ENCODE data around the gene SORCS2.

The SORCS2 gene

DNA sequence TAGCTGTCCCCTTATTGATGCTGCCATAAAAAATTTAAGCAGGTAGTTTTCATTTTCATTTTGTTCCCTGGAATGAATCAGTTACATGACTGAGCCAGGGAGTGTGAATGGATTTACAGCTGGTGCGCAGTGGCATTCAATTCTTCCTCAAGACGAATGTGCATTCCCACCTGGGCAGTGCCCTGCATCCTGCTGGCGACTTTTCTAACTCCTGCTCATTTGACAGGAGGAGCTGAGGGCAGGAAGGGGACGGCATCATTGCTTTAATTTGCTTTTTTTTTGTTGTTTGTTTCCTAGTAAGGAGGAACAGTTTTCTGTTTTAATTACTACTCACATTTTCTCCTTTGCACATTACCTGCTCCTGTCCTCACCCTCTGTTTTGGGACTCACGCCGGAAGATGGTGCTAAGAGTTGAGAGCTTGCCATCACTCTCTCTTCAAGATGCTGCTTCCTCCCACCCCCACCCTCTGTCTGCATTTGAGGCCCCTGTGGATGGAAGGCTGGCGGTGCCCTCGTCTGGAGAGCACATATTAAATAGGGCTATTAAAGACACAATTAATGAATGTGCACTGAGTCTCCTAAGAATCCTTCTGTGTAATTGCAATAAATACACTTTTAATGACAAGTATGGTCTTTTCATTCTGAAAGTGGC lies 206.6 kb downstream of the SORCS2 start:
- no peak for DNase-seq

DNA sequence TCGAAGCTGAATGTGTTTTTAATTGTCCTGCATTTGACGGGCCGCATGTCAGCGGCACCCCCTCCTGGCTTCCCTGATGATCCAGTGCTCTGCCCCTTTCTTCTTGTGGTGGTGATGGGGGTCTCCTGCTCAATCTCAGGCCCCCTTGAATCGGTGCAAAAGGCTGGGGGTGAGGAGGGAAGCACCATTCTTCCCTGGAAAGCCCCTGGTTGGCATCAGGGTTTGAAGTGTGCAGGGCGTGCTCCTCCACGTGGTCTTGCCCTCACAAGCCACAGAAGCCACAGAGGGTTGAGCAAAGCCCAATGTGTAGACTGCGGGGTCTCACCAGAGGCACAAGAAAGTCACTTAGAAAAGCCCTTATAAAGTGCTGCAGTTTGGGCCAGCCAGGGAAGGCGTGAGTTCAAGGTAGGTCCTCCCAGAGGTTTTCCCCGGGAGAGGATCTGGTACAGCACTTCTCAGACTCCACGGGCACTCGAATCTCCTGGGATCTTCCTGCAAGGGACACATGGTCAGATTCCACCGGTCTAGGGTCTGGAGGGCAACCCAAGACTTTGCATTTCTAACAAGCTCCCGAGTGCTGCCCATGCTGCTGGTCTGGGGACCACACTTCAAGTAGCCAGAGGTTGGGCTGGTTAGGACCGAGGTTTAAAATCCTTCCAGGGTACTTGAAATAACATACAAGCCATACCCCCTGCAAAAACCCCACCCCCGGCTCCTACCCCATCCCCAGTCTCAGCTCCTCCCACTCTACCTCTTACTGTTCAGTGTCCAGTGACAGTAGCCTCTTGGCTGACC lies 207.3 kb downstream of the SORCS2 start:
- no peak for DNase-seq

DNA sequence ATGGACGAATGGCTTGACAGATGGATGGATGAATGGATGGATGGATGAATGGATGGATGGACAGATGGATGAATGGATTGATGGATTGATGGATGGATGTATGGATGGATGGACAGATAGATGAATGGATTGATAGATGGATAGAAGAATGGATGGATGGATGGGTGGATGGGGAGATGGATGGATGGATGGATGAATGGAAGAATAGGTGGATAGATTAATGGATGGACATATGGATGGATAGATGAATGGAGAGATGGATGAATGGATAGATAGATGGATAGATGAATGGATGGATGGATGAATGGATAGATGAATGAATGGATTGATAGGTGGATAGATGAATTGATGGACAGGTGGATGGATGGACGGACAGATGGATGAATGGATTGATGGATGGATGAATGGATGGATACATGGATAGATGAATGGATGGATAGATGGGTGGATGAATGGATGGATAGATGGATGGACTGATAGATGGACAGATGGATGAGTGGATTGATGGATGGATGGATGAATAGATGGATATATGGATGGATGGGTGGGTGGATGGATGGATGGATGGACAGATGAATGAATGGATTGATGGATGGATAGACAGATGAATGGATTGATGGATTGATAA lies 208.4 kb downstream of the SORCS2 start:
- DNase-seq = no peak

DNA sequence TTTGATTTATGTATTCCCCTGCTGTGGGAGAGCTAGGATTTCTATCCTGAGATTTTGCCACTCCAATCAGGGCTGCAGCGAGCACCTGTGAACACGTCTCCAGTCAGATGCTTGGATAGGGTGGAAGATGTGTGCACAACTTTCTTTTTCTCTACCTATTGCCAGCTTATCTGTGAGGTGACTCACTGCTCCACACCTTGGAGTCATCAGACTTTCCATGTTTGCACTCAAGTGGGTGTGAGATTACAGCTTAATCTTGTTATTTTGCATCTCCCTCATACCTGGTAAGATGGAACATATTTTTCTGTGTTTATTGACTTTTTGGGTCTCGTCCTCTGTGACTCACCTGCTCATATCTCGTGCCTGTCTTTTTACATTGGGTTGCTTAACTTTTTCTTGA lies 210.2 kb downstream of the SORCS2 start:
- DNase-seq = no peak

DNA sequence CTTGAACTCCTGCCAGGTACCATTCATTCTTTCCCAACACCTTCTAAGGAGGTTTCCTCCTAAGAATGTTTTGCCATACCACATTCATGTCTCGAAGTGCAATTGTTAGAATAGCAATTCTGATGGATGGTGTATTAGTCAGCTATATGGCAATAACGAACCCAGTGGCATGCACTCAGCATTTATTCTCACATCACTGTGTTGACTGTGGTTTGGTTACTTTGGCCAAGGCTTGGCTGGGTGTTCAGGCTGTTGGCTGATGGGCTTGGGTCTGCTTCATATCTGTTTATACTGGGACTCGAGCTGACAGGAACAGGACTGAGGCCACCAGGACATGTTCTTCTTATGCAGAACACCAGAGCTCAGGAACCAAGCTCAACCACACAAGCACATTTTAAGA lies 210.7 kb downstream of the SORCS2 start:
- DNase-seq = no peak

DNA sequence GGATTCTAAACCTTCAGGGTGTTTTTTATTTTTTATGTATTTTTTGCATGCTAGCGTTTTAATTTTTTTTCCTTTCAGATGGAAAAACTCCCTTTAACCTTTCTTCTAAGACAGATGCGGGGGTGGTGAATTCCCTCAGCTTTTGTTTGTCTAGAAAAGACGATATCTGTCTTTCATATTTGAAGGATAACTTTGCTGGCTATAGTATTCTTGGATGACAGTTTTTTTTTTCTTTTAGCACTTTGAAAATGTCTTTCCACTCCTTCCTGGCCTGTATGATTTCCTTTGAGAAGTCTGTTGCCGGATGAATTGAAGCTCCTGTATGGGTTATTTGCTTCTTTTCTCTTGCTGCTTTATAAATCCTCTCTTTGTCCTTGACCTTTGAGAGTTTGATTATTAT lies 215.8 kb downstream of the SORCS2 start:
- DNase-seq = no peak

DNA sequence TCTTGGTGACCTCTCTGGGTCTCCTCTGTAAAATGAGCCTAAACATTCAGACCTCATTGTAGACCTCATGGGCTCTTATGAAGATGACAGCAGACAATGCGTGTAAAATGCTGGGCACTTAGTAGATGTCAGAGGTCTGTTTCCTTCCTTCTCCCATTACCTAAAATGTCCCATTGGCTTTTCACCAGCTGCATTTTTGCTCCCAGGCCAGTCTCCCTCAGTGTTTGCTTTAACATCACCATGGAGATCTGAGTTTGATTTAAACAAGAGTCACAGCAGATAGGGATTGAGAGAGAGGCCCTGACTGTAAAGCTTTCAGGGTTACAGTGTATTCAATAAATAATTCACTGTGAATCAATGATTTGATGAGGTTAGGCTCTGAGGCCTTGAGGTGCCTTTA lies 218.1 kb downstream of the SORCS2 start:
- no peak for DNase-seq

DNA sequence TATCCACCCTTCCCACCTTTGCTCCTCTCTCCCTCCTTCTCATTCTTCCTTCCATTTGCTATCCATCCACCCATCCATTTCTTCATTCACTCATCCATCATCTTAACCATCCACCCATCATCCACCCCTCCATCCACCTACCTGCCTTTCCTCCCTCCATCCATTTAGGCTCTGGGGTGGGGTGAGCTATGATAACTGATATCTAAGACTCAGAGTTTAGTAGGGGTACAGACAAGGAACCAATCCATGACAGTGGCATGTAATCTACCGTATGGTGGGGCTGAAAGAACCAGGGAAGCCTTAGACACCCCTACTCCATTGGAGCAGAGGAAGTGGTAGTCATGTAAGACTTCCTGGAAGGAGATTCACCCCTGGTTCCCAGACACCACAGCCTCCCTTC lies 219.2 kb downstream of the SORCS2 start:
- DNase-seq = no peak

DNA sequence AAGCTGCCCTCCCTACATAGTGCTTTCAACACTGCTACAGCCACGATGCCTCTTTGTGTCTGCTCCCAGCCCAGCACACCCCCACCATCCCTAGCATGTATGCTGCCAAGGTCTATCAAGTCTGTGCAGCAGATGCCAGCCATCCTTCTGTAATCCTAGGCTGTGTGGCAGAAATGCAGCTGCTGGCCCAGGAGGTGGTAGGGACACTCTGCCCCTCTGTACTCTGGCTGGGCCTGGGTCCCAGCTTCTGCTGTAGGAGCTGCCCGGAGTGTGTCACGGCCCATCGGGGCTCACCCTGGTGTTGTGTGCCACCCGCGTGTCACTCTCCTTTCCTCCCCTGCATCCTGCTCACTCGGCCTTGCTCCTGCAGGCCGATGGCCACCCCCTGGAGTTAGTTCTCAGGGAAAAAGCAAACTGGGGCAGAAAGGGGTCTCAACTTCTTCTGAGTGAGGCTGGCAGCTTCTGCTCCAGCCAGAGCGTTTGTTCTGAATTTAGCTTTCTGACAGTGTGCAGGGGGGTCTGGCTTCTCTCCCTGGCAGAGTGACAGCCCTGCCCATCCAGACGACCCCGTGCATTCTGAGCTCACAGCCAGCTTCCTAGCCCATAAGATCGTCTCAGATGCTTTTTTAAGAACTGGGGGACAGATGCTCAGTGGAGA lies 219.7 kb downstream of the SORCS2 start:
- DNase-seq = no peak

DNA sequence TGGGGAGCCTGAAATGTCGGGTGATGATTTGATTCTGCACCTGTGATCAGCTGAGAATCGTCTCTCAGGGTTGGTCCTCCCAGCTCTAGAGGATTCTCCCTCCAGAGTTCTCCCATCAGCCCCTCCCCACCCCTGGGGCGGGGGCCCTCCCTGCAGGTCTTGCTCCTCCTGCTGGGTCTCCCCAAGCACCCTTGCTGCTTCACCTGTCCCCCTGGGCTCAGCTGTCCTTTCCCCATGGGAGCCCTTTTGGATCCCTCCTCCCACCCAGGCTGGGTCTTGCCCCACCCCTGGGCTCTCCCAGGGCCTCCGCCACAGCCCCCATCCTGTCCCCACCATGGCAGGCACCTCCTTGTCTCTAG lies 220.2 kb downstream of the SORCS2 start:
- no peak for DNase-seq

DNA sequence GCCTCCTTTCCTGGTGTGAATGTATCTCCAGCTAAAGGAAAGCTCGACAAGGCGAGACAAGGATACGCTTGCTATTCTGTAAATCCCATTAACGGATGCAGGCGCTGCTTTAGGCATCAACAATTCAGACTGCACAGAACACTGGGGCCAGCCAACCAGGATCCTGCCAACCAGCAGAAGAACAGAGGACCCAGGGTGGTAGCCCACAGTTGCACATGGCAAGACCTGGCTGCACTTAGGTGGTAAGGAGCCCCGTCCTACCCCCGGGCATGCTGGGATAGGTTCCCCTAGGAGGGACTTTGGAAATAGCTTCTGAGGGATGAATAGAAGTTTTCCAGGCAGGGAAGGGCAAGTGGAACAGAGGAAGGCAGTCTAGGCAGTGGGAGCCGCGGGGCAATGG lies 221.7 kb downstream of the SORCS2 start:
- no peak for DNase-seq

DNA sequence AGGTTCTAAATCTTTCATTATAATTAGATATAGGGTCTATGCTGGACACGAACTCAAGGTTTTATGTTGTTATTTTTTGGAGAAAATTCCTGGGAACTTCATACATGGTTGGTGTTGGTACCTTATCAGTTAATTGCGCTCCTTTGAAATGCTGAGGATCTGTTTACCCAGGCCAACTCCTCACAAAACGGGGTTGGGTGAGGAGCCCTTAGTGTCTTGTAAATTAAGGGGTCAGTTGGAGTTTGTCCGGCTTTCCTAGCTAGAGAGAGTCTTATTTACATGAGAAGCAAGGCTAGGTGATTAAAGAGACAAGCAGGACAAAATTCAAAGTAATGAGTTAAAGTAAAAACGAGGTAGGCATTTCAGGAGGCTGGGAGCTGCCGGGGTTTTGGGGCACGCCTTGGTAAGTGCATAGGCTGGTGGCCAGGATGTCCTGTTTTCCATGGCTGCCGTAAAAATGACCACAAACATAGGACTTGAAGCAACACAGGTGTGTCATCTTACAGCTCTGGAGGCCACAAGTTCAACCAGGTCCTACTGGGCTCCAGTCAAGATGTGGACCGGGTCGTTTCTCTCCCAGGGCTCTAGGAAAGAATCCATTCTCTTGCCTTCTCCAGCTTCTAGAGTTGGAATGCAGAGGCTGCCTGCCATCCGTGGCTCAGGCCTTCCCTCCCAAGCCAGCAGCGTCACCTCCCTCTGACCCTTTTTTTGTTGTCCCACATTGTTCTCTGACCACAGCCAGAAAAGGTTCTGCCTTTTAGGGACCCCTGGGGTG lies 222.6 kb downstream of the SORCS2 start:
- no peak for DNase-seq

DNA sequence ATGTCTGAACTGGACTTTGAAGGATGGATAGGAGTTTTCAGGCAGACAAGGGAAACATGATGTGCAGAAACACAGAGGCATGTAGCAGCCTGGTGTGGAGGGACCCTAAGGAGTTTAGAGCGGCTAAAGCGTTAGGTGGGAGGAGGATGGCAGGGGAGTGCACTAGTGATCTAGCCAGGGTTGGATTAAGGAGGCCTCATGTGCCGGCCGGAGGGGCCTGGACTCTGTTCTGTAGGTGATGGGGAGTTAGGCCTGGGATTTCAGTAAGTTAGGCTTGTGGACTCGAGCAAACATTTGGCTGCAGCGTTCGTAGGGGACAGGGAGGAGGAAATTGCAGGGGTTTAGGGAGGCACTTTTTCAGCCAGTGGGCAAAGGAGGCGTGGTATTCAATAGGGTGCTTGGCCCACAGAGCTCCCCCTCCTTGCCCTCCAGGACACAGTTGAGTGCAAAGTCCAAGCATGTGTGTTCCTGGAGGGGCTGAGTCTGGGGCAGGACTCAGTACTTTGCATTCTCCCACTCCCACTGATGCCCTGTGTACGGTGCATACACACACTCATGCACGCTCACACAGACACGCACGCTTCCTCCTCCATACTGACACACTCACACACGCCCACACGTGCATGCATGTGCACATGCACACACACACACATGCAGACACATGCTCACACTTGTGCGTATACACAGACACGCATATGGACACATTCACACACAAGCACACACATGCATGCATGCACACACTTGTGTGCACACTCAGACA lies 223.8 kb downstream of the SORCS2 start:
- DNase-seq = no peak

DNA sequence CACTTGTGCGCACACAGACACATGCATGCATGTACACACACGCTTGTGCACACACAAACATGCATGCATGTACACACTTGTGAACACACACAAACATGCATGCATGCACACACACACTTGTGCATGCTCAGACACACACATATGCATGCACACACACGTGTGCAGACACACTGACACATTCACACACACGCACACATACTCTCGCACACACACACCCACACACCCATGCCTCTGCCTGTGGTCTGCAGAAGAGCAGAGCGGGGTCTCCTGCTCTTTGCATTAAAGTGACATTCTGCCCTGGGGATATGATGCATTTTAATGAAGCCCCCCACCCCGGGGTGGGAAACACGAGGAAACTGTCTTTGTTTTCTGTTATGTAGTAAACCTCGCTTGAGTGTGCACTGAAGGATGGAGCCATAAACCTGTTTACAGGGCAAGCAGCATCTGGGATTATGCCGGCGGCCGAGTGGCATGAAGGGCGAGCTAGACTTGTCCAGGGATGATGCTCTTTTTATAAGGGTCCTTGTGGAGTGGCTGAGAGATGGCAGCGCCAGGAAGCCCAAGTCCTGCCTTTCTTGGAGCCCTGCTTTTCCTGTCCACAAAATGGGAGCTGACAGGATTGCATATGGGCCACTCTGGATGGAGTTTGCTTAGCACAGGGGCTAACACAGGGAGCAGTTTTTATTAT lies 224.6 kb downstream of the SORCS2 start:
- no peak for DNase-seq

DNA sequence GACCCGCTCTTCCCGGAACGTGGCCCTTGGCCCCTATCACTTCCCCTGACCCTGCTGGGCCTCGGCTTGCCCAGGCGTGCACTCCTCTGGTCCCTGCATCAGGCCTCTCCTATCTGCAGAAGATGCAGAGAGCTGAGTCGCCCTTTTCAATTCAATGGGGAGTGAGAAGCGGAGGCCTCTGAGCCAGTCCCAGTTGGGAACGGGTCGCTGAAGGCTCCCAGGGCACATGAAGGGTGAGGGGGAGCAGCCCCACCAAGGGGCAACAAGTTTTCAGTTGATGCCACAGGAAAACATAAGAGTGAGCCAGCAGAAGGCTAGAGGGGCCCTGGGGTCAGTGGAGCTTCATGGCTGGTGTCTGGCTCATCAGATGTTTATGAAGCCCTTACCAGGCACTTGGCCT lies 225.3 kb downstream of the SORCS2 start:
- no peak for DNase-seq

DNA sequence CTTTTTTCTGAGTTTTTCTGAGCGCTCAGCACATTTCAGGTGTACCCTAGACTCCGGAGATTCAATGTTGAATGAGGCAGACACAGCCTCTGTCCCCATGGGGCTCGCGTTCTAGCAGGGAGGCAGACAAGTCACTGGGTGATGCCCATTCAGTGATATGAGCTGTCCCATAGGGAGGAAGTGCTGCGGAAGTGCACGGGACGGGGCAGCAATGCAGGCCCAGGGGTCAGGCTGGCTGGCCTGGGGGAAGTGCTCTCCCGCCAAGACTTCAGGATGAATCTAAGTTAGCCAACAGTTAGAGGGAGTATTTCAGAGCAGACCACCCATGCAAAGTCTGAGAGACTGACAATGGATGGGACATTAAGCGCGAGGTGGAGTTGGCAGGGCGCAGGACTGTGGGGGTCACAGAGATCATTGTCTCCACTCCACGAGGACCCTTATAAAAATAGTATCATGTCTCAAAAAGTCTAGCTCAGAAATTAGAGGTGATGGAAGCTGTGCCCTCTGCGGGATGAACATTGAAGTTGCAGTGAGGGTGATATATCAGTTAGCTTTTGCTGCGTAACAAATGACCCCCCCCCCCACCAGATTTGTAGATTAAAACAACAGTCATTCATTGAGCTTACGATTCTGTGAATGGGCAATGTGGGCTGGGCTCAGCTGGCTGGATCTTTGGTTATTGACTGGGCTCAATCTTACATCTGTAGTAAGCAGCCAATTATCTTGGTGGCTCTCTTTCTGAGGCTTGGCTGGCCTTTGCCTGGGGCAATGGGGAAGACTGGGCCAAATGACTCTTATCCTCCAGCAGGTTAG lies 226.0 kb downstream of the SORCS2 start:
- DNase-seq = no peak

DNA sequence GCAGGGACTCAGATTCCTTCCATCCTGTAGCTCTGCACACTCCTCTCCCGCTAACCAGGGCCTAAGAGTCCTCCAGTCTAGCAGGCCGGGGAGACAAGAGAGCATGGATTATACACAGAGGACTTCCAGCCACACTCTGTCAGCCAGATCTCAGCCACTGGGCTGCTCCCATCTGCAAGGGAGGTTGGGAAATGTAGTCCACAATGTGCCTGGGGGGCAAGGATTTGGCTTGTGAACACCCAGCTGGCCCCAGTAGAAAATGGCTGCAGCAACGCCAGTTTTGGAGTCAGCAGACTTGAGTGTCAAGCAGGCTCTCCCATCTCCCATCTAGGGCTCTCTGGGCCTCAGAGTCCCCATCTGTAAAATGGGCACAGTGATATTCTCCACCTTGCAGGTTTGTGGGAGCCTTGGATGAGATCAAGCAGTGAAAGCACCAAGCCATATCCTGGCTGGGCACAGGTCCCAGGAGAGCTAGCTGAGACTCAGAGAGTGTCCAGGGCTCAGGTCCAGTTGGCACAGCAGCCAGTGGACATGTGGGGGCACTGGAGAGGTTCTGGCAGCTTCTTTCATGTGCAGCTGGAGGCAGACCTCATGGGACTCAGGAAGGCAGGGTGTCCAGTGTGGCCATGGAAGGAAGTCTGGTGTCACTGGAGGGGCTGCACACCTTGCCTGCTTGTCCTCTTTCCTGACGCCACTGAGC lies 227.8 kb downstream of the SORCS2 start:
- DNase-seq = no peak

DNA sequence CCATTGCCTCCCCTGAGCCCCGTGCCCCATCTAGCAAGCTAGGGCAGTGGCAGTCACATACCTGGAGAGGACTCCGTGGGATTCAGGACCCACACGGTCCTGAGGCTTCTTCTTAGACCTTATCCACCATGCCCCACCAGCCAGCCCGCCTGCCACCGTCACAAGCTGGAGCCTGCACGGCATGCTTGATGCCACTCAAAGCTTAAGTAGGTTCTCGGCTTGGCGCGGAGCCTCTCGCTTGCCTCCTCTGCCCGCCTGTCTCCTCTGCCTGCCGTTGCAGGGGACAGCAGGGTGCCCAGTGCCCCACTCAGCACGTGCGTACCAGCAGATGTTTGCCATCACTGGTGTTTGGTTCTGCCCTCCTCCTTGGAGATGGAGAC lies 228.3 kb downstream of the SORCS2 start:
- DNase-seq = no peak

DNA sequence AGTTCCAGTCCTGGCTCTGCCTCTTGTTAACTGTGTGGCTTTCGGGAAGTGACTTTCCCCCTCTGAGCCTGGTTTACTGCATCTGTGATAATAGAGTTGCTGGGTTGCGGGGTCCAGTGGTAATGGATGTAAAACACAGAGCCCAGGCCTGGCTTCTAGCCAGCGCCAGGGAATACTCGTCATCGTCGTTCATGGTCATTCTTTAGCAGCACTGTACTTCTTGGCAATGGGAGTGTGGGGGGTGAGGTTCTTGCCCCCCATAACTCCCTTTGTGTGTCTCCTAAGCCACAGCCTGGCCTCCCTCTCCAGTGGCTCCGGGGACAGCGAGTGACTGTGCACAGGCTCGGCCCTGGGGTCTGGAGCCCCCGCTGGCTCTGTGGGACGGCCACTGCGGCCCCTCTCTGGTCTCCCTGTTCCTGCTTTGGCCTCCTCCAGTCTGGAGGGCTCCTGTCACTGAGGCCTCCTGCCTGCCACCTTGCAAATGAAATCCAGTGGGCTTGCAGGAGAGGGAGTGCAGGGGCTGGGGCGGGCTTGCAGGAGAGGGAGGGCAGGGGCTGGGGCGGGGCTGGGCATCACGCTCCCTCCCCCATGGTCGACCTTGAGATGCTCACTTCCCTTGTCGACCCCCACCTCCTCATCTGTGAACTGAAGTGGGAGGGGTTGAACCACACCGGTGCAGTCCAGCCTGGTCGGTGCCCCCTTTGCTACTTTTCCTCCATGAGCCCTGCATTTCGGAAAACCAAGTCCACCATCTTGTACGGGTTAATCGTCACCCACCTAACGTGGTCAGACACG lies 229.2 kb downstream of the SORCS2 start:
- no peak for DNase-seq
